Measurements from ENCODE around the gene NOSIP.
A peak's percentile ranks its signal among the peaks of the same experiment; 100 is the strongest.

NOSIP gene

DNA sequence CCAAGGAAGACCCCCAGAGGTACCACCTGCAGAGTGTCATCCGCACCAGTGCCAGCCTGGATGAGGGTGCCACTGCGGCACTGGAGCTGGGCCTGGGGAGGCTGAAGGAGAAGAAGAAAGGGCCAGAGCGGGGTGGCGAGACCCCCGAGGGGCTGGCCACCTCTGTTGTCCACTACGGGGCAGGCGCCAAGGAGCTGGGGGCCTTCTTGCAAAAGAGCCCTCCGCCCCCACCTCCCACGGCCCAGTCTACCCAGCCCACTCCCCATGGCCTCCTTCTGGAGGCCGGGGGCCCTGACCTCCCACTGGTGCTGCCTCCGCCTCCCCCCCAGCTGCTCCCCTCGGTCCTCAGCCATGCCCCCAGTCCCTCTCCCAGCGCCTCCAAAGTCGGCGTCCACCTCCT, 16.1 kb upstream of the NOSIP start:
- no peak for DNase-seq (ENCODE audit: low read depth, low spot score)
- no peak overlapping the region for H3K4me3 ChIP-seq (ENCODE audit: low read length)

DNA sequence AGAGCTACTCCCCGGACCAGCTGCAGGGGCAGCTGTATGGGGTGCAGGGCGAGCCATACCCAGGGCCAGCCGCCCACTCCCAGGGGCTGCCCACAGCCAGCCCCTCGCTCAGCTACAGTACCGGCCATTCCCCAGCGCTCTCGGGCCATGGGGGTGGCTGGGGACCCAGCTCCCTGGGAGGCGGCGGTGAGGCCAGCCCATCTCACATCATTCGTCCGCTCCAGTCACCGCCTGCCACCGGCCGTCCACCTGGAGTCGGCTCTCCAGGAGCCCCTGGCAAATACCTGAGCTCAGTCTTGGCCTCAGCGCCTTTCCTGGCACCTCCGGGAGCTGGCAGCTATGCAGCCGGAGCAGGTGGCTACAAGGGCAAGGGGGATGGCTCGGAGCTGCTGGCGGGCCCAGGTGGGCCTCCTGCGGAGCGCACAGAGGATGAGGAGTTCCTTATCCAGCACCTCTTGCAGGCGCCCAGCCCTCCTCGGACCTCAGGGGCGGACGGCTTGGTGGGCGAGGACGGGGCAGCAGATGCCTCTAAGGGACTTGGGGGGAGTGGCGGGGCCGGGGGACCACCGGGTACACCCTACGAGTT, 15.6 kb upstream of the NOSIP start:
- H3K4me3 ChIP-seq (ENCODE audit: low read length): no peak overlapping the region
- DNase-seq (ENCODE audit: low read depth, low spot score): no peak

- no peak for DNase-seq (ENCODE audit: low read depth, low spot score)
- H3K4me3 ChIP-seq (ENCODE audit: low read length): no peak overlapping the region
Observed at GRCh38 chr19:49594993-49595818, 14.8 kb upstream of the NOSIP start.

DNA sequence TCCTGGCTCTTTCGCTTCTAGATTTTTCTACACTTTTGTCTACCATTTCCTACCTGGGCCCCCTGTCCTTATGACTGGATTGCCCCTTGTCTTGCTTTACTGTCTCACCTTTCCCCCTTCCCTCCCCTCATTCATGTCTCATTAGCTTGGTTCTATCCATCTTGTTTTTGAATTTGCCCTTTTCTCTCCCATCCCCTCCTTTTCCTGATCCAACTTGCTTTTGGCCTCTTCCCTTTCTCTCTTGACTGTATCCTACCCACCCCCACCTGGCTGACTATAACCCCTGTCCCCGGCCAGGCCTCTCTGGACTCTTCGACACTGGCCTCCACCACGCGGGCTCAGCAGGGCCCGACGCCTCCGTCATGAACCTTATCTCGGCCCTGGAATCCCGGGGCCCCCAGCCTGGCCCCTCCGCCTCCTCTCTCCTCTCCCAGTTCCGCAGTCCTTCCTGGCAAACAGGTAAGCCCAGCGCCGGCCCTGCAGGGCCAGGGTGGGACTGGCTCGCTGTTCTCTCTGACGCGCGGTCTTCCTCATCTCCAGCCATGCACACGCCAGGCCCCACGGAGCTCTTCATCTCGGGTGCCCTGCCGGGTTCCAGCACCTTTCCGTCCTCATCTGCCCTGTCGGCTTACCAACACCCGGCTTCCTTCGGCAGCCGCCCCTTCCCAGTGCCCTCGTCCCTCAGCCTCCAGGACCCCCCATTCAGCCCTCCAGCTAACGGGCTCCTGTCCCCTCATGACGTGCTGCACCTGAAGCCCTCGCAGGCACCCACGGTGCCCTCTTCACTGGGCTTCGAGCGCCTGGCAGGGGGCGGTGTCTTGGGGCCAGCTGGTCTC, 14.0 kb upstream of the NOSIP start:
- DNase-seq (ENCODE audit: low read depth, low spot score): no peak
- H3K4me3 ChIP-seq (ENCODE audit: low read length): no peak overlapping the region

GRCh38 chr19:49593233-49594113, 13.1 kb upstream of the NOSIP start:
- peak overlapping the region; percentile 93 for H3K4me3 ChIP-seq (ENCODE audit: low read length)
- peak; percentile 92 for DNase-seq (ENCODE audit: low read depth, low spot score)

- peak; percentile 51 for DNase-seq (ENCODE audit: low read depth, low spot score)
- peak overlapping the region; percentile 93 for H3K4me3 ChIP-seq (ENCODE audit: low read length)
Observed at GRCh38 chr19:49592486-49593232, 12.3 kb upstream of the NOSIP start.

DNA sequence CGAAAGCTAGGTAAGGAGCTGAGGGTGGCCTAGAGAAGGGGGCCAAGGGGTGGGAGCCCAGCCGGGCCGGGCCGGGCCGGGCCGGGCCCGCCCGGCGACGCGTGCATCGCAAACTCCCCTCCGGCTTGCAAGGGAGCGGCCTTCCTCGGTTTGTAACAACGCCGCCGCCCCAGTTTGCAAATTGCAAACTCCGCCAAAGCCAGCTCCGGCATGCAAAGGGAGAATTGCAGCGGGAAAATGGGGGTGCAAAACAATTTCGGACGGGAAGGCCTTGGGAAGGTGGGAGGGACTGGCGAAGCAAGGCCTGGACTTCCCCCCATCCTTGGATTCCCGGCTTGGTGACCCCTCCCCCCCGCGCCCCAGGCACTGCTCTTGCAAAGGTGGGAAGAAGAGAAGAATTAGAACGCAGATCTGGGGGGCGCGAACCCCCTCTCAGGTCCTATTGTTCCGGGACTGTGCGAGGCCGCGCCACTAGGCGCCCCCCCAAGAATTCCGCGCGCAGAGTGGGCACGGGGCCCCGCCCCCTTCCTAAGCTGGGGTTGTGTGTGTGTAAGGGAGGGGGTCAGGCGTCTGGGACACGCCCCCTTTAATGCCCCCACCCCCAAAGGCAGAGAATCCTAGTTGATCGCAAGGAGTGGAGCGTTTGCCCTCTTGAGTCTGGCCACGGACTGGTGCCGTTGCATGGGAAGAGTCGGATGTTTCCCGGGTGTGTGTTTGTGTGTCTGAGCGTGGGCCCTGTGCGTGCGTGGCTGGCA, 11.6 kb upstream of the NOSIP start:
- peak overlapping the region; percentile 93 for H3K4me3 ChIP-seq (ENCODE audit: low read length)
- peak; percentile 63 for DNase-seq (ENCODE audit: low read depth, low spot score)

GRCh38 chr19:49590971-49591730, 10.8 kb upstream of the NOSIP start, which contains the start of gene PRR12:
Gene PRR12 (plus strand): TSS chr19:49591182. CDS start chr19:49591655, 473 bp downstream.
- peak within 1 kb of the TSS; percentile 93 for H3K4me3 ChIP-seq (ENCODE audit: low read length)
- DNase-seq (ENCODE audit: low read depth, low spot score): peak; percentile 75

- H3K4me3 ChIP-seq (ENCODE audit: low read length): peak overlapping the region; percentile 93
Observed at GRCh38 chr19:49590071-49590970, 10.0 kb upstream of the NOSIP start.

GRCh38 chr19:49589502-49589905, 9.1 kb upstream of the NOSIP start:
- no peak overlapping the region for H3K4me3 ChIP-seq (ENCODE audit: low read length)
- DNase-seq (ENCODE audit: low read depth, low spot score): no peak

More at GRCh38 chr19:49590071-49590970, 10.0 kb upstream of the NOSIP start:
- peak; percentile 99 for DNase-seq (ENCODE audit: low read depth, low spot score)

DNA sequence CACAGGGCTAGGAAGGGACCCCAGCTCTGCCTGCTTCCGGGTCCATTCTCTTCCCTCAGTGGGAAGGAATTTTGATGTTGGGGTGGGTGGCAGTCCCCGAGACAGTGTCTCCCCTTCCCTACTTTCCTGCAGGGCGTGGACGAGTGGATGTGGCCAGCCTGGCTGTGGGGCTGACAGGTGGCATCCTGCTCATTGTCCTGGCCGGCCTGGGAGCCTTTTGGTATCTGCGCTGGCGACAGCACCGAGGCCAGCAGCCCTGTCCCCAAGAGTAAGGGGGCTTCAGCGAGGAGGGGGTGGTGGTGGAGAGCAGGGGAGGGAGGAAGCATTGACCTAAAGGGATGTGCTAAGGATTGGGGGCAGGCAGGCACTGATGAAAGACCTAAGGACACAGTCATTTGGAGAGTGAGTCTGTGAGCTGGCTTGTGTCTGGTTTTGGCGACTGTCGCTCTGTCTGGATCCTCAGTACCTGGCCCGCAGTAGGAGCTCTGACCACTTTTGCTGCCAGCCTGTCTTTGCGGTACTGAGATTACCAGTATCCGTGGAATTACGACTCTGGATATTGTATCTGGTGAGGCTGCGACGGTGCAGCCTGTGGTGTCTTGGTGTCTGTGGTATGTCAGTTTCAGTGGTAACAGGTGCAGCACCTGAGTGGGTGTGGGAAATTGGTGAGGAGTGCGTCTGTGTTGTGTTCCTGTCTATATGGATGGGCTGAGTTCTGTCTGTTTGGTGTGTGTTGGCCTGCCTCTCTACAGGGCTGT, 8.2 kb upstream of the NOSIP start:
- H3K4me3 ChIP-seq (ENCODE audit: low read length): no peak overlapping the region
- DNase-seq (ENCODE audit: low read depth, low spot score): no peak

DNA sequence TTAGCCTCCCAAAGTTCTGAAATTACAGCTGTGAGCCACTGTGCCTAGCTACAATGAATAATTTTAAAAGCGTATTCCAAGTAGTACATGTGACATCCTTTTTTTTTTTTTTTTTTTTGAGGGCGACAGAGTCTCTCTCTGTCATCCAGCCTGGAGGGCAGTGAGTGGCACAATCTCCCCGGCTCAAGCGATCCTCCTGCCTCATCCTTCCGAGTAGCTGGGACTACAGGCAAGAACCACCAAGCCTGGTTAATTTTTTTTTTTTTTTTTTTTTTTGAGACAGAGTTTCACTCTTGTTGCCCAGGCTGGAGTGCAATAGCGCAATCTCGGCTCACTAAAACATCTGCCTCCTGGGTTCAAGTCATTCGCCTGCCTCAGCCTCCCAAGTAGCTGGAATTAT, 6.9 kb upstream of the NOSIP start:
- H3K4me3 ChIP-seq (ENCODE audit: low read length): no peak overlapping the region
- no peak for DNase-seq (ENCODE audit: low read depth, low spot score)

GRCh38 chr19:49585023-49585422, 4.7 kb upstream of the NOSIP start:
- no peak for DNase-seq (ENCODE audit: low read depth, low spot score)
- H3K4me3 ChIP-seq (ENCODE audit: low read length): no peak overlapping the region

- DNase-seq (ENCODE audit: low read depth, low spot score): no peak
- H3K4me3 ChIP-seq (ENCODE audit: low read length): no peak overlapping the region
Observed at GRCh38 chr19:49583239-49583638, 2.9 kb upstream of the NOSIP start.

DNA sequence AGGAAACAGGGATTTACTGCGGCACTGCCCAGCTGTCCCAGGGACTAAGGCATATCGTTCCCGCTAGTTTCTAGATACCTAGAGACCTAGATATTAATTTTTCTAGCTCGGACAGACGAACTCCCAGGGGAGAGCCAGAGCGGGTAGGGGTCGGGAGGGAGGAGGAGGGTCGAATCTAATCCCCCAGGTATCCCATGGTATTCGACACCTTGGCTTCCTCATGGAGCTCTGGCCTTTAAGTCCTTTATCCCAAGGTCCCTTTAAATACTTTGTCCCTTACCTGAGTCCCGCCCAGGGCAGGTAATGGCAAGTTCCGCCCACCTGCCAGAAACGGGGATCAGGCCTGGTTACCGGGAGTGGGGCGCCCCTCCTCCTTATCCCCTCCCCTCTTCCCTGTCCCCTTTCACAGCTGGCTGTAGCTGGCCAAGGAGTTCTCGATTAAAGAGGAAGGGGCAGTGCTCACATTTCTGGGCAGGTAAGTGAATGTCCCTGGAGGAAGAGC, 702 bp upstream of the NOSIP start, which contains the start of gene PRRG2:
PRRG2 (plus strand) TSS at position 310 of the 502 bp plus-strand sequence. CDS start 1,904 bp downstream, outside the sequence.
- DNase-seq (ENCODE audit: low read depth, low spot score): no peak
- H3K4me3 ChIP-seq (ENCODE audit: low read length): peak within 1 kb of the TSS; percentile 63
